Retina (tissue), 1 donor: ENCODE measurements around the gene FN1.

Experiments used
- DNase-seq: peaks from one replicate; pipeline ENCODE4 v3.0.0-alpha.2; 2016

Gene FN1

DNA sequence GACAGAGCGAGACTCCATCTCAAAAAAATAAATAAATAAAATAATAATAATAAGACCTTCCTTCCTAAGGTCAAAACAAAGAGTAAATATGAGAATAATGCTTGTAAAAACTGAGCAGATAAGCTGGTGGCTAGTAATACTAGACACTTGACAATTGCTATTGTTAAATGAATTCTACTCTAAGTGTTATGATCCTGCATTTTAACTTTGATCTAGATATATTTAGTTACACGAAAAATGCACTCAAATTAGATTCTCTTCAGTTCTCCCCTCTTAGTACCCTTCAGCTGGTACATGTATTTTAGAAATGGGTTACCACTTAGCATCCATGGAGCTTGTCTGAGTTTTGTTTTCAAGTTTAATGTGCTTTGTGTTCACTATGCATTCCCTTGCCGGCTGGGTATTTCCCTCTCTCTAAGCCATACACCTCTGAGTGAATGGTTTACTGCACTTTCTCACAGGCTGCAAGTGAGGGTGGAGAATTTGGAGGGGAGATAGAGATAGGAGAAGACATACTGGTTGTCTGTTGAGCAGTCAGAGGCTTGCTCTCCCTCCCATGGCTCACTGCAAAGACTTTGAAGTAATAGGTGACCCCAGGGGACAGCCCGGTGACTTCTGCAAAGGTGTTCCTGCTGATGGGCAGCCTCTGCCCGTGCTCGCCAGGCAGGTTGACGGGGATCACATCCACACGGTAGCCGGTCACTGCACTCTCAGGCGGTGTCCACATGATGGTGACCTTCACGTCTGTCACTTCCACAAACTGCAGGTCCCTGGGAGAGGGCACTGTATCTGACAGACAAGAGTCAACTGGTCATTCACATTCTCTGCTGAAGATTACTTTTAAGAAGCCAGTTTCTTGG, 29.9 kb downstream of the FN1 start:
- DNase-seq, result no peak

DNA sequence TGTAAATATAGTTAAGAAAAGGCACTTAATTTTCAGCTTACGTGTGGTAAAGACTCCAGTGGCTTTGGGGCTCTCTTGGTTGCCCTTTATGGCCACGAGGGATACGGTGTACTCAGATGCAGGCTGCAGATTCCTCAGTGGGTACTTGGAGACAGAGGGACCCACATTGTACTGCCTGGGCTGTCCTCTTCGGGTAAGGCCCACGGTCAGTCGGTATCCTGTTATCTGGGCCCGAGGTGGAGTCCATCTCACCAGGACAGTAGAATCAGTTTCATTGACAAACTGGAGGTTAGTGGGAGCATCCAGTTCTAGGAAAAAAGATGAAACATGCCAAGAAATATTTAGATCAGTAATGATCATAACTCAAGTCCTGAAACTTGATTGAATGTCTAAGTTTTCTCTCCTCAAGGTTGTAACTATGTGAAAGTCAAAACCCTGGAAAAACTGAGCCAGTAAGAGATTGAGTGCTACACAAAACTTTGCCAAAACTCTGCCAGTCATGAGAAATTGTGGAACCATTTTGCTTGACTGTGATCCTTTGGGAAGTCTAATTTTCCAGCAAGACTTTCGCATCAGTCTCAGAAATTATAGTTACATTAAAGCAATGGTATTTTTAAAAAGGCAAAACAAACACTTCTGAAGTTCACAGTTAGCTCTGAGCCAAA, 31.4 kb downstream of the FN1 start:
- DNase-seq, result no peak

DNA sequence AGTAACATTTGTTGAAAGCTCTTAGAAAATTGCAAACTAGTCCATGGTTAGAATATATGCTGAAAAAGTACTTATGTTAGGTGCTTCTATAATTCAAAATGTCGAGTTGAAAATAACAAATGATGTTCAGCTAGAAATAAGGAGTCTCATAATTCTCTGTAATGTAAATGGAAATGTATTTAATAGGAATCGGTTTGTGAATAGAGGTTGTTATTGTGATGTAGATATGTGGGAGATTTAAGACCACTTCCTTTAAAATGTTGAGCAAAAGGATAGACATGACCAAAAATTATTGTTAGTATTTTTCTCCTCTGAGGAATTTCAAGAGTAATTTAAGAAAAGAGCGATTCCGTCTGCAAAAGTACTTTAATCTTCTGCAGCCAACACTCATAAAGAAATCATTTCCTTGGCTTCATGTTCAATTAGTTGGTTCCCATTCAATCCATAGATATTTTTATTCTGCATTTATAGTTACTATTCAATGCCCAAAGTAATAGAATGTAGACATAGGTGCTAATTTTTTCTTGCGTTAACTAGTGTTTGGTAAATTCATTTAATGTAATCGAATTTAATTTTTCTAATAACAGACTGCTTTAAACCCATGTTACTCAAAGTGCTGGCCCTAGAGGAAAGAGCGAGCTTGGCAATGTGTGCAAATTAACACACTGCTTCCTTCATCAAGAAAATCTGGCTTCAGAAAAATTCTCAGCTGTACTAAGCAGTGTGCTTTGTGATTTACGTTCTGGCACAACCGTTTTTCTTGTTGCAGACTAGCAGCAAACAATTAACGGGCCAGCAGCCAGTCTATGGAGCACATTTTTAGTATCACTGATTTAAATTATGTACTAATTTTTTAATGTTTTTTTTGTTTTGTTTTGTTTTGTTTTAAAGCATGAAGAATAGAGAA, 32.2 kb downstream of the FN1 start:
- no peak for DNase-seq

- no peak for DNase-seq
These were observed 33.9 kb downstream of the FN1 start for GRCh38 chr2:215401896-215402379.

DNA sequence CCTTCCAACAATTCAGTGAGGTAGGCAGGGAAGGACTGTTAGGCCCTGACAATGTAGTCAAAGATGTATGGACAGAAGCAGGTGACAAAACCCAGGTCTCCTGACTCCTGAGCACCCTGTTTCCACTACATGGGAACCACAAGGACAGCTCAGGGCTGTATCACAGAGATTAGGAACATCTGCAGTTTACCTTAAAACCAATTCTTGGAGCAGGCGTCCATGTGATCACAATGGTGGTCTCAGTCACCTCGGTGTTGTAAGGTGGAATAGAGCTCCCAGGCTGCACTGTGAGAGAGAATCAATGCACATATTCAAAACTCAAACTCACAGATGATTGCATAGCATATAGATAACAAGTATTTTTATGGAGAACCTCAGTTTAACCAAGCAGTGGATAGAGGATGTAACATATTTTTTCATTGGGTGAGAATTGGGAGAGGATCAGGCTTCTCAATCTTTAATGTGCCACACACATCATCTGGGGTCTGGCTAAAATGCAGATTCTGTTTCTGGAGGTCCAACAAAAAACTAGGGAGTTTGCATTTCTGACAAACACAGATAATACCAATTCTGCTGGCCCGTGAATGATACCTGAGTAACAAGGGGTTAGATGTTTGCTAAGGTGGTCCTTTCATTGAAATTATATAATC, 36.7 kb downstream of the FN1 start:
- DNase-seq, result no peak

DNA sequence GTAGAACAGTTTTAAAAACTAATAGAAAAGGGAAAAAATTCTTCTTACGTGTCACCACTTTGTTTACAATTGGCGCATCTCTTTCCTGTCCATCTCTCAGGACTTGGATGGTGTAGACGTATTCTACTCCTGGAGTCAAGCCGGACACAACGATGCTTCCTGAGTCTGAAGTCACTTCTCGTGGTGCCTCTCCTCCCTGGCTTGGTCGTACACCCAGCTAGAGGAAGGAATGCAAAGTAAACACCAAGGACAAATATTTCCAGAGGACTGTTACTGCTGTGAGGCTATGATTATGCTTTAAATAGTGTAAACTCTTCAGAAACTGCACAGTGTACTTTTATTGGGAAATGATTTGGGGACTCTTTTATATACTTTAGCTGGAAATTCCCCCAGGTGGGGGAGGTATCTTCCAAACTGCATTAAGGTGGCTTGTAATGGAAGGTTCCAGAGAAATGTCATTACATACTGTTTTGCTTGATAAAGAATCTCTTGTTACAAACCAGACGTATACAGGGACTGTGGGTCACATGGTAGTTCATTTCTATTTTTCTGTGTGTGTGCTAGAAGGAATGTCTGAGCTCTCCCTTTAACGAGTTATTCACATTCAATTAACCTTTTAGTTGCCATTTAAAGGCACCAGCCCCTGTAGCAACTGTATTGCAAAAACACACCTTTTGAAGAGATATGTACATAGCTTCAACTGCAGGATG, 38.1 kb downstream of the FN1 start:
- no peak for DNase-seq

DNA sequence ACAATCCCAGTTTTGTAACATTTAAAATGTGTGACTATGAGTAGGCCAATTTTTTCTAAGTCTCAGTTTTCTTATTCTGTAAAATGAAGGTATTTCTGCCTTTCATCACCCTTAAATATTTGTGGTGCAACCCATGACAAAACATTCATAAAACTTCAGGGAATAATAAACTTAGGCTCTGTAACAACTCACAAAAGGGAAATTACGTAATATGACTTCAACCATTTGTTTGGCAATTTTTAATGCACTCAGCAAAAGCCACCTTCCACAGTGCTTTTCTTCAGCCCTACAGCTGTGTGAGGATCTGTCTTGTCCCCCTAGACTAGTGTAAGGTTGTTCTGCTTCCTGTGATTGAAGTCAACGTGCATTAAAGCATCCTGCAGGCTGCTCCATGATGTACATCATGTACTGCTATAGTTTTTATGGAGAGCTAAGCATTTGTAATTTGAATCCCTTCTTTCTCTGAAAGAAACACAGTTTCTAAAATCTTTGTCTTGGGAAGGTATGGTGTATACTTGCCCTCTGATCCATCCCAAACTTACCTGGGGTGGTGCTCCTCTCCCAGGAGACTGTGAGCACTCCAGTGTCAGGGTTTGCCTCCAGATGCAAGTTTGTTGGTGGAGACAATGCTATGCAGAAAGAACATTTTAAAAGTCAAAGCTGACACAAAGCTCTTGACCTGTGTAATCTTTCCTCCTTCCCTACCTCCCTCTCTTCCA, 39.1 kb downstream of the FN1 start:
- no peak for DNase-seq

DNA sequence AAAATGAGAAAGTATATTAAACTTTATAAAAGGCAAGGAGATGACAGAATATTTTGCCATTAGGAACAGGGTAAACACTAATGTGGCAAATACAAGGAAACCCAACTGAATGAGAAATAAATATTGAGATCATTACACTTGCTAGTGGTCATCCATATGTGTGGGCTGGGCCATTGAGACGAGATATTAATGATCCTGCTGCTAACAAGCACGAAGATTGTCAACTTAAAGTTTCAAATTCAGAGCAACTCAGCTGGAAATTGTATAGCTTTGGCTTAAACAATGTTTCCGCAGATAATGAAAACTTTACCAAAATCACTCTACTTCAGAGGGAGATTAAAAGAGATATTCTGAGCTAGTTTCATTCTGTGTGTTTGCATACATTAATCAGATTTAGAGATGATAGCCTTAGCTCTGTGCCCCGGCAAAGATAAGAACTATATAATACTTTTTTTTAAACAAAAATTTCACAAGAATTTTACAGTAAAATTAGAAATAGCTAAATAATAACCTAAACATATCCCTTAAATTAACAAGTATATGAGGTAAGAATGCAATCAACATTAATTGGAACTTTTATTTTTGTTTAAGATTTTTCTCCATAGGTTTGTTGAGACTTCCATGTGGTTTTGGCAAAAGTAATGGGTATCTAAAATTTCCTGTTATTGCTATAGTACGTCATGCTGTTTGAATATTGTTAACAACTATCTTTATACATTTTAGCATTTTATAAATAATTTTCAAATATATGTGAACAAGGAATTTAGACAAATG, 40.0 kb downstream of the FN1 start:
- DNase-seq, result no peak

DNA sequence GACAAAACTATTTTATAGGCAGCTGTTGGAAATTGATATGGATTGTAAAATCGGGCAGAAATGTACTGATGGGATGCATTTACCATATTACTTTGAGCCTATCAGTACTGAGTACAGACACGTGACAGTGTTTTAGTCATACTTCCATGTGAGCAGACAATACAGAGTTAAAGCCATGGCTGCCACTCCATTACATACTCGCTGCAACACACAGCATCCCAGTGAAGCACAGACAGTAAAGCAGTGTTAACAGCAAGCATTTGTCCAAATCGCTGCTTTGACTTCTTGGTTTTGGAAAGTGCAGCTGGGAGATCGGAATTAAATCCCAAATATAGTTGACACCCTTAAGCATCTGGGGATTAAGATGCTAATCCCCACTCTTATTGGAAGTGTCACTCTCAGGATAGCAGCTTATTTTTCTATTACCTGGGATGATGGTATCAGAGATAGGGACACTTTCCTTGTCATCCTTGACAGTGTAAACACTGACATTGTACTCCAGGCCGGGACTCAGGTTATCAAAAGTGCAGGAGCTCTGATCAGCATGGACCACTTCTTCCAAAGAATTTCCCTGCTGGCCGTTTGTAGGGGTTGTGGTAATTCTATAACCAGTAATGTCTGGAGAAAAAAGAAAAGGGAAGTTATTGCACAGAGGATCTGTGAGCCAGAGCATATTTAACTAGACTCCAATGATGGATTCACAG, 41.6 kb downstream of the FN1 start:
- no peak for DNase-seq

DNA sequence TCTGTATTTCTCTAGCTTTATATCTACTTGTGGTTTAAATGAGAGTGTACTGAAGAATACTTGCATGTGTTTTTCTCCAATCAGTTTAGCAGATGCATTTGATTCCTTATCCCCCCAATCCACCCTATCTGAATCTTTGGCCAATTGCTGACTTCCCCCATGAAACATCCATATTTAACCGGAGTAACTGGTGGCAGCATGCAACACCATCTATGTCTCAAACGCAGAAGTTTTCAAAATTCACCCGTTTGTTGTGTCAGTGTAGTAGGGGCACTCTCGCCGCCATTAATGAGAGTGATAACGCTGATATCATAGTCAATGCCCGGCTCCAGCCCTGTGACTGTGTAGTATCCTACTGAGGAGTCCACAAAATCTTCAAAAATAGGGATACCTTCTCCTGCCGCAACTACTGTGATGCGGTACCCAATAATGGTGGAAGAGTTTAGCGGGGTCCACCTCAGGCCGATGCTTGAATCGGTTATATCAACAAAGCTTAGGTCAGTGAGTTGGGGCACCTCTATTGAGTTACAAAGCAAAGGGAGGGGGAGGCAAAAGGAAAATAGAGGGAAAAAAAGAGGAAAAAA, 43.1 kb downstream of the FN1 start:
- DNase-seq, result no peak

GRCh38 chr2:215392164-215392563, 43.7 kb downstream of the FN1 start:
- no peak for DNase-seq

DNA sequence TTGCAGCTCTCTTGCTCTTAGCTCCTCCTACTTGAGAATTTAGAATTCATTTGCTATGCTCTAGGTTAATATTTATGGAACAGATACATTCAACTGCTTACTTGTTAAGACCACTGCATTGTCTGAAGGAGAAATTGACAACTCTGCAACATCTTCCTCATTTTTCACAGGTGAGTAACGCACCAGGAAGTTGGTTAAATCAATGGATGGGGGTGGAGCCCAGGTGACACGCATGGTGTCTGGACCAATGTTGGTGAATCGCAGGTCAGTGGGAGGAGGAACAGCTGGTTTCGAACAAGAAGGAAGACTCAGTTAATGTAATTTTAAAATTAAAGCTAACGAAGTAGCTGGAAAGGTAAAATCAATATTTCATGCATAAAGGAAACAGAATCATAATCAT, 44.3 kb downstream of the FN1 start:
- no peak for DNase-seq

- no peak for DNase-seq
These were observed 45.3 kb downstream of the FN1 start for GRCh38 chr2:215390550-215390913.

- DNase-seq, result no peak
These were observed 47.7 kb downstream of the FN1 start for GRCh38 chr2:215388002-215388728.

GRCh38 chr2:215386566-215386965, 49.3 kb downstream of the FN1 start:
- no peak for DNase-seq

DNA sequence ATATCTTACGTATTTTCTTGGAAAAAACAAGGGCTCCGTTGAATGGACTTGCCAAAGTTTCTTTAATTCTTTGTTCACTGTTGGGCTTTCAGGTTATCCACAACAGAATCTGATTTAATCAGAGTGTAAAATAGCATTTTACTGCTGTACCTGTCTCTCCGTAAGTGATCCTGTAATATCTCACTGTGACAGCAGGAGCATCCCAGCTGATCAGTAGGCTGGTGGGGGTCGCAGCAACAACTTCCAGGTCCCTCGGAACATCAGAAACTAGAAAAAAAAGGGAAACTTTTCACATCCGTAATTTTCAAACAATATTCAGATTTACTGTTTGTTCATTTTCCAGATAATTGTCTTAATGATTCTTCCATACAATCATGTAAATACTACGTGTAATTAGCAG, 51.2 kb downstream of the FN1 start:
- no peak for DNase-seq

GRCh38 chr2:215383652-215384279, 52.1 kb downstream of the FN1 start:
- DNase-seq, result no peak

GRCh38 chr2:215382480-215382879, 53.4 kb downstream of the FN1 start:
- no peak for DNase-seq
